Keratinocyte (primary cell): Measurements from ENCODE around the gene DNAJC9. TPM values are rescaled to one million over a fixed set of nuclear protein-coding genes. Genes with fewer than 3 reads are reported as not detected.

Source experiments
- DNase-seq: peaks from one replicate; pipeline ENCODE4 v3.0.0-alpha.2; 2011; ENCODE audit warnings: low read depth, missing footprints, low spot score
- FAIRE-seq: peaks from 2 replicates; lab custom pipeline; 2011; peaks lifted over from hg19 to GRCh38; lab: Jason Lieb, UNC
- H2AFZ ChIP-seq: 2 replicates; pipeline ENCODE4 v1.6.0; 2012; ENCODE audit warnings: low read length, control low read depth, inconsistent platforms; ENCODE audit not compliant: control insufficient read depth
- H3K27ac ChIP-seq: 2 replicates; pipeline ENCODE4 v1.5.1; 2011; ENCODE audit warnings: low read length; ENCODE audit not compliant: control insufficient read depth, insufficient read depth
- H3K27me3 ChIP-seq: 3 replicates; pipeline ENCODE4 v1.6.0; 2011; ENCODE audit warnings: low read length; ENCODE audit not compliant: control insufficient read depth, insufficient read depth; ENCODE audit errors: extremely low read depth
- H3K36me3 ChIP-seq, 2 experiments: 2 replicates in 1 of 2; 3 replicates in 1 of 2; pipeline ENCODE4 v1.5.1; 2011; ENCODE audit warnings: low read length in 2 of 2, mild to moderate bottlenecking in 1 of 2; ENCODE audit not compliant: control insufficient read depth in 2 of 2, insufficient read depth in 2 of 2; ENCODE audit errors: extremely low read depth in 1 of 2
- H3K4me1 ChIP-seq: 3 replicates; pipeline ENCODE4 v1.5.1; 2011; ENCODE audit warnings: low read length; ENCODE audit not compliant: control insufficient read depth, insufficient read depth; ENCODE audit errors: extremely low read depth
- H3K4me2 ChIP-seq: 3 replicates; pipeline ENCODE4 v1.6.0; 2011; ENCODE audit warnings: low read depth, low read length; ENCODE audit not compliant: control insufficient read depth, insufficient read depth; ENCODE audit errors: extremely low read depth
- H3K4me3 ChIP-seq, 3 experiments: fragments of 200-600 bp in 1 of 3; sonication (generic) in 1 of 3; 2 replicates in 2 of 3; 3 replicates in 1 of 3; pipeline ENCODE4 v1.5.1; 2011 to 2016; ENCODE audit warnings: low read length in 3 of 3, mild to moderate bottlenecking in 3 of 3, control low read depth in 2 of 3, inconsistent platforms in 1 of 3, low read depth in 1 of 3, mixed read lengths in 1 of 3, mixed run types in 1 of 3, moderate library complexity in 1 of 3; ENCODE audit not compliant: control insufficient read depth in 2 of 3, insufficient read depth in 2 of 3; ENCODE audit errors: extremely low read depth in 1 of 3
- H3K79me2 ChIP-seq: 2 replicates; pipeline ENCODE4 v1.6.0; 2012; ENCODE audit warnings: low read length; ENCODE audit not compliant: control insufficient read depth, insufficient read depth
- H3K9ac ChIP-seq: 3 replicates; pipeline ENCODE4 v1.6.0; 2011; ENCODE audit warnings: low read length; ENCODE audit not compliant: control insufficient read depth, insufficient read depth; ENCODE audit errors: extremely low read depth
- H3K9me1 ChIP-seq: 3 replicates; pipeline ENCODE4 v1.6.0; 2011; ENCODE audit warnings: low read length; ENCODE audit not compliant: control insufficient read depth, insufficient read depth; ENCODE audit errors: extremely low read depth
- H3K9me3 ChIP-seq: 2 replicates; pipeline ENCODE4 v1.5.1; 2012; ENCODE audit warnings: low read depth, low read length; ENCODE audit not compliant: control insufficient read depth
- H4K20me1 ChIP-seq: 3 replicates; pipeline ENCODE4 v1.6.0; 2011; ENCODE audit warnings: low read length; ENCODE audit not compliant: control insufficient read depth, insufficient read depth; ENCODE audit errors: extremely low read depth
- CTCF ChIP-seq, 3 experiments: IDR thresholded peaks in 1 of 3; conservative IDR thresholded peaks in 1 of 3; optimal IDR thresholded peaks in 1 of 3; 2 replicates in 2 of 3; 3 replicates in 1 of 3; pipeline versions ENCODE3 to v1.5.1; 2011; ENCODE audit warnings: low read length in 3 of 3, mild to moderate bottlenecking in 3 of 3, moderate library complexity in 2 of 3, control low read depth in 1 of 3, inconsistent platforms in 1 of 3; ENCODE audit not compliant: insufficient read depth in 2 of 3; ENCODE audit errors: extremely low read depth in 1 of 3
- EZH2 ChIP-seq: IDR thresholded peaks from one replicate; pipeline ENCODE4 v1.6.1; 2012; ENCODE audit warnings: inconsistent platforms, mild to moderate bottlenecking, low read length, moderate library complexity
- dilution Hi-C: fragments of 300-500 bp; cut with MboI; formaldehyde crosslinking; loops from one replicate; pipeline ENCODE4 v1.7.0; 2020; ENCODE audit warnings: low sequenced_read_pairs; ENCODE audit not compliant: extremely low pct_ligation_motif_present
- polyA plus RNA-seq, 5 experiments: library from polyadenylated mRNA; depleted of rRNA in 3 of 5; stranded (reverse) in 3 of 5; stranded (forward) in 1 of 5; unstranded in 1 of 5; fragments of >200 nt; gene quantifications; 1 replicate in 1 of 5; 2 replicates in 3 of 5; 3 replicates in 1 of 5; pipeline versions ENCODE4 v1.2.1 to v1.2.3, GENCODE V29; 2011 to 2012; ENCODE audit warnings: missing spikeins in 2 of 5, low read depth in 1 of 5, low replicate concordance in 1 of 5

DNAJC9 gene
- polyA plus RNA-seq, 1 donor (not counting 4 experiments of a cell fraction or from before 2014, with no cell fraction given): 23.3 TPM

DNA sequence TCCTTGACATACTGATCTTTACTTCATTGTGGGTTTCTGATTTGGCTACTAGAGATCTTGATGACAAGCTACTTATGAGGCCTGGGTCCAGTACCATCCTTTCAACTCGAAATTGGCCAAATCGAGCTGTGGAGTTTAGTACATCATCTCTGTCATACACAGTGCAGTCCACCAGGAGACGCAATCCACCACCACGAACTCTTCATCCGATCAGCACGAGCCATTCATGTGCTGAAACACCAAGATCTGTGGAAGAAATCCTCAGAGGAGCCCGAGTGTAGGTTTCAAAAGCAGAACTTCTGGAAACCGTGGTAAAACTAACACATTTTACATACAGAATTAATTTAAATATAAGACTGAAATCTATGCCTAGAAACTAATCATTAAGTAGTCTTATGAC, 14.2 kb downstream of the DNAJC9 start:
- TF ChIP-seq CTCF (optimal IDR thresholded peaks at IDR 0.05 in 1 of 3, IDR thresholded peaks at IDR 0.05 in 1 of 3, conservative IDR thresholded peaks at IDR 0.05 in 1 of 3; ENCODE audit: extremely low read depth in 1 of 3, insufficient read depth in 2 of 3, low read length in 3 of 3) (no peak), EZH2 (no peak)
- H3K9ac ChIP-seq: no peak overlapping the region
- no peaks in the 10 kb centered on the region for H3K27me3 ChIP-seq
- no peak overlapping the region for H2AFZ ChIP-seq
- no peaks in the 10 kb centered on the region for H4K20me1 ChIP-seq
- no peak overlapping the region for H3K27ac ChIP-seq
- H3K9me1 ChIP-seq: no peaks in the 10 kb centered on the region
- no peak overlapping the region for H3K4me3 ChIP-seq
- no peaks in the 10 kb centered on the region for H3K4me1 ChIP-seq
- peaks cover 3 to 12% of the 10 kb centered on the region in 2 experiments for H3K36me3 ChIP-seq
- dilution Hi-C loops: no loop called here
- H3K9me3 ChIP-seq: no peaks in the 10 kb centered on the region
- no peaks in the 10 kb centered on the region for H3K79me2 ChIP-seq
- no peak overlapping the region for H3K4me2 ChIP-seq
- FAIRE-seq (no peak), DNase-seq (no peak)

DNA sequence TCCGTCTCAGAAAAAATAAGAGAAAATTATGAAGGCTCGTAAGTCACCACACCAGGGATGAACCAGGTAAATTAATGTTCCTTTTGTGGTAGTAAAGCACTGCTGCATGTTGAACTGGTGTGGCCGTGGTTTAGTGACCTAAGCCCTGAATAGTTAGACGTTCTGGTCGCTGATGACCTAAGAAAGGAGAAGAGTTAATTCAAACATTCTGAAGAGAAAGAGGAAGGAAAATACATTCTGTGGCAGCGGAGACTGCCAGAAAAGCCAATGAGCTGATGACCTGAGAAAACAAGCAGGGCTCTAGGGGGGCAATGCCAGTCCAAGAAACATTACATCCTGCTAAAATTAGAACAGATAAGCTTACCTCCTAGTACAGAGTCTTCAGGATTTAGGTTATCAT, 17.5 kb downstream of the DNAJC9 start:
- Histone ChIP-seq H3K27ac (no peak overlapping the region), H3K9ac (no peak overlapping the region), H3K4me2 (no peak overlapping the region), H3K9me1 (no peaks in the 10 kb centered on the region), H3K79me2 (no peaks in the 10 kb centered on the region), H2AFZ (no peak overlapping the region), H3K27me3 (no peaks in the 10 kb centered on the region), H3K4me3 (no peak overlapping the region), H3K4me1 (no peaks in the 10 kb centered on the region), H3K36me3 (peaks cover 0 to 7% of the 10 kb centered on the region in 2 experiments), H4K20me1 (no peaks in the 10 kb centered on the region), H3K9me3 (no peaks in the 10 kb centered on the region)
- FAIRE-seq (no peak), DNase-seq (no peak)
- TF ChIP-seq CTCF (optimal IDR thresholded peaks at IDR 0.05 in 1 of 3, IDR thresholded peaks at IDR 0.05 in 1 of 3, conservative IDR thresholded peaks at IDR 0.05 in 1 of 3; ENCODE audit: extremely low read depth in 1 of 3, insufficient read depth in 2 of 3, low read length in 3 of 3) (no peak), EZH2 (no peak)
- dilution Hi-C loops: no loop called here
